NT2/D1 (cell line): ENCODE results near the gene KCNH1.

Experiments used
- SUZ12 ChIP-seq: IDR thresholded peaks from 2 replicates; pipeline ENCODE4 v1.6.1; 2011; ENCODE audit not compliant: insufficient read length, insufficient read depth; ENCODE audit errors: extremely low read depth
- YY1 ChIP-seq: IDR thresholded peaks from 2 replicates; pipeline ENCODE4 v1.6.1; 2011; ENCODE audit not compliant: insufficient read length, insufficient read depth
- ZNF274 ChIP-seq: IDR thresholded peaks from 2 replicates; pipeline ENCODE4 v1.6.1; 2011; ENCODE audit warnings: mild to moderate bottlenecking, low read depth, low read length

GRCh38 chr1:210748796-210749195 lies 385.2 kb downstream of the KCNH1 start:
- TF ChIP-seq YY1 (no peak), SUZ12 (no peak), ZNF274 (no peak)
